ENCODE data around the gene KCNK4. TPM values are rescaled to one million over a fixed set of nuclear protein-coding genes. Genes with fewer than 3 reads are reported as not detected.

KCNK4 gene
- total RNA-seq, 1 donor from 2014 or later: 0.52 TPM

GRCh38 chr11:64251016-64251752, 39.9 kb upstream of the KCNK4 start, which contains the start of gene PLCB3:
PLCB3 (plus strand) TSS chr11:64251530; CDS start chr11:64251650, 120 bp downstream.
- Mint-ChIP-seq H3K27ac (ENCODE audit: unreplicated experiment) (peak within 1 kb of the TSS; percentile 87), H3K36me3 (ENCODE audit: low read depth, unreplicated experiment) (peaks cover 7% of the 10 kb centered on the region), H3K4me3 (ENCODE audit: unreplicated experiment) (peak within 1 kb of the TSS; percentile 91), H3K9me3 (ENCODE audit: unreplicated experiment) (no peaks in the 10 kb centered on the region), H3K27me3 (ENCODE audit: low read depth, unreplicated experiment) (no peaks in the 10 kb centered on the region), H3K4me1 (ENCODE audit: low read depth, unreplicated experiment) (peaks cover 9% of the 10 kb centered on the region)
- H3K4me1 ChIP-seq (ENCODE audit: insufficient read depth, low read length): peaks cover 22% of the 10 kb centered on the region
- peak within 1 kb of the TSS; percentile 78 for H2AFZ ChIP-seq (ENCODE audit: low read depth, low read length)
- peak; percentile 27 for TF ChIP-seq CTCF (IDR thresholded peaks at IDR 0.05; ENCODE audit: insufficient read depth, low read depth, low read length)
- TF ChIP-seq EZH2 (IDR thresholded peaks at IDR 0.05; ENCODE audit: insufficient read depth, low read length): no peak
- H3K9ac ChIP-seq (ENCODE audit: low read length): peak within 1 kb of the TSS; percentile 88
- H3K36me3 ChIP-seq (ENCODE audit: insufficient read depth, low read length): peaks cover 3% of the 10 kb centered on the region
- peaks cover 29% of the 10 kb centered on the region for H4K20me1 ChIP-seq (ENCODE audit: insufficient read depth, low read length)
- FAIRE-seq: no peak
- peak within 1 kb of the TSS; percentile 99 for H3K4me2 ChIP-seq (ENCODE audit: low read length)
- H3K4me3 ChIP-seq (ENCODE audit: insufficient read depth, low read depth, low read length): peak within 1 kb of the TSS; percentile 80
- H3K9me3 ChIP-seq (ENCODE audit: insufficient read depth, low read depth, low read length): no peaks in the 10 kb centered on the region
- H3K27ac ChIP-seq (ENCODE audit: low read depth, low read length): peak within 1 kb of the TSS; percentile 33
- no peak for DNase-seq (ENCODE audit: low read depth)
- peaks cover 31% of the 10 kb centered on the region for H3K79me2 ChIP-seq (ENCODE audit: insufficient read depth, low read length)
- no peaks in the 10 kb centered on the region for H3K27me3 ChIP-seq (ENCODE audit: insufficient read depth, low read length)

- H3K4me1 Mint-ChIP-seq (ENCODE audit: low read depth, unreplicated experiment): peaks cover 9% of the 10 kb centered on the region
- Histone ChIP-seq H3K4me3 (ENCODE audit: insufficient read depth, low read depth, low read length) (peak overlapping the region; percentile 80), H3K79me2 (ENCODE audit: insufficient read depth, low read length) (peaks cover 29% of the 10 kb centered on the region), H3K27me3 (ENCODE audit: insufficient read depth, low read length) (no peaks in the 10 kb centered on the region), H4K20me1 (ENCODE audit: insufficient read depth, low read length) (peaks cover 29% of the 10 kb centered on the region), H3K36me3 (ENCODE audit: insufficient read depth, low read length) (peaks cover 5% of the 10 kb centered on the region), H3K4me2 (ENCODE audit: low read length) (peak overlapping the region; percentile 99), H3K9ac (ENCODE audit: low read length) (peak overlapping the region; percentile 88), H3K4me1 (ENCODE audit: insufficient read depth, low read length) (peaks cover 22% of the 10 kb centered on the region), H3K9me3 (ENCODE audit: insufficient read depth, low read depth, low read length) (no peaks in the 10 kb centered on the region), H2AFZ (ENCODE audit: low read depth, low read length) (peak overlapping the region; percentile 55), H3K27ac (ENCODE audit: low read depth, low read length) (peak overlapping the region; percentile 33)
- peak overlapping the region; percentile 87 for H3K27ac Mint-ChIP-seq (ENCODE audit: unreplicated experiment)
- TF ChIP-seq EZH2 (IDR thresholded peaks at IDR 0.05; ENCODE audit: insufficient read depth, low read length) (no peak), CTCF (IDR thresholded peaks at IDR 0.05; ENCODE audit: insufficient read depth, low read depth, low read length) (no peak)
- H3K27me3 Mint-ChIP-seq (ENCODE audit: low read depth, unreplicated experiment): no peaks in the 10 kb centered on the region
- H3K4me3 Mint-ChIP-seq (ENCODE audit: unreplicated experiment): peak overlapping the region; percentile 91
- H3K9me3 Mint-ChIP-seq (ENCODE audit: unreplicated experiment): no peaks in the 10 kb centered on the region
- FAIRE-seq (no peak), DNase-seq (ENCODE audit: low read depth) (no peak)
- H3K36me3 Mint-ChIP-seq (ENCODE audit: low read depth, unreplicated experiment): peaks cover 7% of the 10 kb centered on the region
Measured at GRCh38 chr11:64251753-64252002, 39.4 kb upstream of the KCNK4 start.

Measured in astrocyte (in vitro differentiated cells and primary cell).